NCI-H1092 treated with DMSO at 0.1 percent for 48 hours (cell line): ENCODE data around the gene SLC38A3.

ENCODE experiments used
- DNase-seq: peaks from one replicate; lab custom pipeline; 2025; lab: John Stamatoyannopoulos, UW

The SLC38A3 gene

DNA sequence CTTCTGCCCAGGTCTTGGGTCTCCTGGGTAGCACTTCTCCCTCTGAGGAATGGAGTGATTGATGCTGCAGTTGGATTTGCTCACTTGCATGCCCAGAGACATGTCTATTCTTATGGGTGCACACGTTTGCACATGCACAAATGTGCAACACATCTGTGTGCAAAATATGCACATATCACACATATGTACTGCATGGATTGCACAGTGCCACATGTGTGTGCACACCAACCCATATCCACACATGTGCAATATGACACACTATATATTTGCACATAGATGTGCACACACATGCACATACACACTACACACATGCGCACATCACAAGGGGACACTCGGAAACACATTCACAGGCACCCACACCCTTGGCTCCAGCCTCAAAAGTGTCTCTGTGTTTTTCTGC, 63.2 kb downstream of the SLC38A3 start:
- DNase-seq, result no peak

- DNase-seq, result no peak
Measured at GRCh38 chr3:50268703-50269451, 63.8 kb downstream of the SLC38A3 start, which contains the start of gene SEMA3B. Gene SEMA3B, plus strand, starts transcription at chr3:50269147. Its CDS starts 94 bp downstream, at chr3:50269241.

DNA sequence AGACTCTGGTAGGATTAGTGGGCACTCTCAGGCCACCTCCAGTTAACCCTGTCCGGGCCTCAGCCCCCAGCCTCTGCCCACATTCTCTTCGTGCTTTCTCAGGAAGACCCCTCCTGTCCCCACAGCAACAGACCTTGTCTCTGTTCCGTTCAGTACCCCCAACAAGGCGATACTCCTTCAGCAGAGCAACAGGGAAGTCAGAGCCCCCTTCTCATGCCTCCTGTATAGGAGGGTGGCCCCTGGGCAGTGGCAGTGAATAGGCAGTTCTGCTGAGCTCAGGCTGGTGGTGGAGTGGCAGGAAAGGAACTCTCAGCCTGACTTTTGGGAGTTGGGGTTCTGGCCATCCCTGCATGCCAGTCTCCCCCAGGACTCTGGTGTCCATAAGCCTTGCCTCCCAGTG, 64.4 kb downstream of the SLC38A3 start:
- DNase-seq, result no peak

DNA sequence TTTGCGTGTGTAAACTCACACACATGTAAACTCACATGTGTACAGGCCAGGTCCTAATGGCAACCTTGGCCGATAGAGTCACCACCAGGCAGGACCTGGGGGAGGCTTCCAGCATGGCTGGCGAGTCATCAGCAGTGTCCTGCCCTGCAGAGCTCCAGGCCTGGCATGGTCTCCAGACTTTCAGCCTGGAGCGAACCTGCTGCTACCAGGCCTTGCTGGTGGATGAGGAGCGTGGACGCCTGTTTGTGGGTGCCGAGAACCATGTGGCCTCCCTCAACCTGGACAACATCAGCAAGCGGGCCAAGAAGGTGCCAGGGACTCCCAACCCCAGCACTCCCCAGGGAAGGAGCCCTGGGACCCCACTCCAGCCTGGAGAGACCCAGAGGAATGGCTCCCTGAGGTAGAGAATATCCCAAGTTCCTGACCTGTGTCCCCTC, 64.9 kb downstream of the SLC38A3 start:
- DNase-seq, result no peak

DNA sequence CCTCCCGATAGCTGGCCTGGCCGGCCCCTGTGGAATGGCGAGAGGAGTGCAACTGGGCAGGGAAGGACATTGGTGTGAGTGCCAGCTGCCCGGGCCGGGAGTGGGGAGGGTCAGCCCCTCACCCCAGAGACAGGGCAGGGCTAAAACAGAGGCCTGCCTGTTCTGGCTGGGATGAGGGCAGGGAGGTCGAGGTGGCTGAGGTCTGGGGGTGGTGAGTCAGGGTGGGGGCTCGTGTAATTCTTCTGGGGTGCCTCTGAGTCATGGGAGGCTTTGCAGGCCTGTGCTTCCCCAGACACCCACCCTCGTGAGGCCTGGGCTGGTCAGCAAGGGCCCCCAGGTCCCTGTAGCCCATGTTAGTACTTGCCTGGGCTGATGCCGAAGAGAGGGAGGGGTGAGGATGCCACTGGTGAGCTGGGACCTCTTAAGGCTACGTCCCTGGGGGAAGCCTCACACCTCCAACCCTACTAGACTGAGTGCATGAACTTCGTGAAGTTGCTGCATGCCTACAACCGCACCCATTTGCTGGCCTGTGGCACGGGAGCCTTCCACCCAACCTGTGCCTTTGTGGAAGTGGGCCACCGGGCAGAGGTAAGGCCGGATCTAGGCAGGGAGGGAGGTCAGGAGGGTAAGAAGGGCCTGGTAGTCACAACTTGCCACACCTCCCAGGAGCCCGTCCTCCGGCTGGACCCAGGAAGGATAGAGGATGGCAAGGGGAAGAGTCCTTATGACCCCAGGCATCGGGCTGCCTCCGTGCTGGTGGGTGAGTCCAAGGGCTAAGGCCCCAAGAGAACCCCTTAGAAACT, 65.6 kb downstream of the SLC38A3 start:
- no peak for DNase-seq
